NK-92 treated with Interleukin-12 subunit alpha and Interleukin-12 subunit beta, amount 100 ng/mL, for 24 hours (cell line): ENCODE data around the gene CCDC185.

Source experiments
- DNase-seq: peaks from one replicate; lab custom pipeline; 2025; lab: John Stamatoyannopoulos, UW

The CCDC185 gene

DNA sequence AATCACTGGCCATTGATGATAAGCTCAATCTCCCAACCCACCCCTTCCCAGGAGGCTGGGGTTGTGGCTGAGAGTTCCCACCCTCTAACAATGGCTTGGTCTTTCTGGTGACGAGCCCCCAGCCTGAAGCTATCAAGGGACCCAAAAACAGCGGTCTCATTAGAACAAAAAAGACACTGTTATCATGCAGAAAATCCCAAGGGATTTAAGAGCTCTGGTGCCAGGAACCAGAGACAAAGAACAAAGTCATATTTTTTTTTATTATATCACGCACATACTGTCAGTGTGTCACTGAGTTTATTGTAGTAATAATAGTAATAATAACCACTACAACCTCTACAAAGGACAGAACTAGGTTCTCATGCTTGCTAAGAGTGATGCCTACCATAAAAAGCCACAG is 43.9 kb downstream of the CCDC185 start:
- DNase-seq: no peak

DNA sequence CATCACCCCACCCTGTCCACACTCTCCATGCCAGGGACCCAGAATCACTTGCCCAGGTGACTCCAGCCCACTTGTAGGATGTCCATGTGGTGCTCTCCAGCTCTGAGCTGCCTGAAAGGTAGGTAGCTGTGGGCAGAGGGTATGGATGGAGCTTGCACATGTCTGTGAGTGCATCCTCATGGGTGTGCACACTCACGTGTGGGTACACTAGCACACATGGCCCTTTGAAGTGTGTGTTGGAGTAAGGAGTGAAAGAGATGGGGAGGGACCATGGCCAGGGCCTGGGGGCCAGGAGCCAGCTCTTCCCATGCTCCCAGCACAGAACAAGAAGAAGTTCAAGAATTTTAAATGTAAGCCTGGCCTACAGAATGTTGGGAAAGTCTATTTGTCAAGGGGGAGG is 50.2 kb downstream of the CCDC185 start:
- no peak for DNase-seq

DNA sequence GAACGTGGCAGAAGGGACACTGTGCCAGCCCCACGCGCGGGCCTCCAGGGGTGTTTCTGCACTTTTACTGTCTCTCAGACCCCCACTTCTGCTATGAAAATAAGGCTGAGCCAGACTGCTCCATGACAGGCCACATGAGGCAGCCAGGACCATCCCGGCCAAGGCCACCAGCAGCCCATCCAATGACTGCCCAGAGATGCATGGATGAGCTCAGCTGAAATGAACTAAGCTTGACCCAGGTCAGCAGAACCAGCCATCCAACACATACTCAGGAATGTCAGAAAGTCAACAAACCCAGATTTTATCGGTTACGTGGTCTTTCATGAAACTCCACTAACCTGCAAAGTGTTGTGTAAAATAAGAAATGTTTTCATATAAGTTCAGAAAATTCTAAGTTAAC is 51.2 kb downstream of the CCDC185 start:
- DNase-seq: no peak
